ENCODE data around the gene TNNI3K.

TNNI3K gene

GRCh38 chr1:74452035-74452434 lies 216.8 kb downstream of the TNNI3K start:
- DNase-seq = no peak

- no peak for DNase-seq
Observed at GRCh38 chr1:74453277-74453676, 218.1 kb downstream of the TNNI3K start.

- DNase-seq = no peak
Observed at GRCh38 chr1:74455390-74455789, 220.2 kb downstream of the TNNI3K start.

- no peak for DNase-seq
Observed at GRCh38 chr1:74457253-74457652, 222.1 kb downstream of the TNNI3K start.

- no peak for DNase-seq
Observed at GRCh38 chr1:74463333-74463988, 228.3 kb downstream of the TNNI3K start.

- no peak for DNase-seq
Observed at GRCh38 chr1:74464037-74464436, 228.8 kb downstream of the TNNI3K start.

- DNase-seq = no peak
Observed at GRCh38 chr1:74465193-74465681, 230.1 kb downstream of the TNNI3K start.

- no peak for DNase-seq
Observed at GRCh38 chr1:74467786-74468377, 232.7 kb downstream of the TNNI3K start.

- peak; percentile 31 for DNase-seq
Observed at GRCh38 chr1:74468982-74469603, 233.9 kb downstream of the TNNI3K start.

- DNase-seq = no peak
Observed at GRCh38 chr1:74470251-74470650, 235.1 kb downstream of the TNNI3K start.

- no peak for DNase-seq
Observed at GRCh38 chr1:74470936-74471335, 235.7 kb downstream of the TNNI3K start.

GRCh38 chr1:74471470-74471869 lies 236.3 kb downstream of the TNNI3K start:
- no peak for DNase-seq

- no peak for DNase-seq
Observed at GRCh38 chr1:74474585-74474984, 239.4 kb downstream of the TNNI3K start.

- no peak for DNase-seq
Observed at GRCh38 chr1:74478979-74479378, 243.8 kb downstream of the TNNI3K start.

GRCh38 chr1:74480068-74480467 lies 244.9 kb downstream of the TNNI3K start:
- DNase-seq = no peak

GRCh38 chr1:74481607-74482006 lies 246.4 kb downstream of the TNNI3K start:
- no peak for DNase-seq

- peak; percentile 67 for DNase-seq
Observed at GRCh38 chr1:74485622-74486021, 250.4 kb downstream of the TNNI3K start.

GRCh38 chr1:74486036-74486435 lies 250.8 kb downstream of the TNNI3K start:
- no peak for DNase-seq

- DNase-seq = no peak
Observed at GRCh38 chr1:74496669-74497068, 261.5 kb downstream of the TNNI3K start.

GRCh38 chr1:74498901-74499300 lies 263.7 kb downstream of the TNNI3K start:
- no peak for DNase-seq

- no peak for DNase-seq
Observed at GRCh38 chr1:74502432-74502831, 267.2 kb downstream of the TNNI3K start.

- DNase-seq = no peak
Observed at GRCh38 chr1:74502858-74503257, 267.7 kb downstream of the TNNI3K start.

GRCh38 chr1:74504125-74504932 lies 269.1 kb downstream of the TNNI3K start:
- peak; percentile 47 for DNase-seq

Measured in NCI-H2171 (cell line).